Endothelial cell of umbilical vein (primary cell): ENCODE data around the gene NHS. TPM values are rescaled to one million over a fixed set of nuclear protein-coding genes. Genes with fewer than 3 reads are reported as not detected.

ENCODE experiments used
- BruUV-seq: library from RNA; stranded (reverse); fragments of 400-500 nt; replicated peaks from 2 replicates; lab custom pipeline; 2021; lab: Mats Ljungman, UMichigan
- CTCF ChIA-PET: fragments of 300-600, 350-600 bp; sonication (Branson Sonifier 250); formaldehyde crosslinking; loops from one replicate; lab custom pipeline; 2021; ENCODE audit warnings: antibody characterized with exemption, inconsistent platforms; lab: Charles Lee
- POLR2A ChIA-PET: fragments of 300-600, 350-600 bp; sonication (Branson Sonifier 250); formaldehyde crosslinking; loops from one replicate; lab custom pipeline; 2021; ENCODE audit warnings: antibody characterized with exemption, inconsistent platforms; lab: Charles Lee
- DNase-seq: peaks from one replicate; pipeline ENCODE4 v3.0.0-alpha.2; 2011; ENCODE audit warnings: low read depth, low spot score
- FAIRE-seq: peaks from 2 replicates; lab custom pipeline; 2011; peaks lifted over from hg19 to GRCh38; lab: Jason Lieb, UNC
- H2AFZ ChIP-seq: 2 replicates; pipeline ENCODE4 v1.6.0; 2012; ENCODE audit warnings: low read depth, low read length, control low read depth, inconsistent platforms
- H3K27ac ChIP-seq: 2 replicates; pipeline ENCODE4 v1.5.1; 2011; ENCODE audit warnings: low read depth, mild to moderate bottlenecking, control low read depth, low read length, moderate library complexity; ENCODE audit not compliant: insufficient read depth
- H3K27me3 ChIP-seq, 2 experiments: 2 replicates each; pipeline versions ENCODE4 v1.6.0 to v1.6.1; 2011; ENCODE audit warnings: low read length in 2 of 2, mixed read lengths in 1 of 2; ENCODE audit not compliant: control insufficient read depth in 2 of 2, insufficient read depth in 2 of 2
- H3K36me3 ChIP-seq, 2 experiments: 2 replicates in 1 of 2; 3 replicates in 1 of 2; pipeline ENCODE4 v1.5.1; 2011; ENCODE audit warnings: low read length in 2 of 2, mild to moderate bottlenecking in 1 of 2, moderate library complexity in 1 of 2; ENCODE audit not compliant: control insufficient read depth in 2 of 2, insufficient read depth in 2 of 2; ENCODE audit errors: extremely low read depth in 1 of 2
- H3K4me1 ChIP-seq: 3 replicates; pipeline ENCODE4 v1.5.1; 2011; ENCODE audit warnings: mild to moderate bottlenecking, low read length; ENCODE audit not compliant: control insufficient read depth, insufficient read depth; ENCODE audit errors: extremely low read depth
- H3K4me2 ChIP-seq: 2 replicates; pipeline ENCODE4 v1.6.1; 2011; ENCODE audit warnings: low read length, control low read depth, mixed read lengths; ENCODE audit not compliant: insufficient read depth
- H3K4me3 ChIP-seq, 3 experiments: fragments of 200-600 bp in 1 of 3; sonication (generic), shearing (Covaris generic) in 1 of 3; replicated peaks in 1 of 3; 2 replicates each; pipeline ENCODE4 v1.5.1; 2011 to 2016; ENCODE audit warnings: control low read depth in 3 of 3, low read length in 3 of 3, mild to moderate bottlenecking in 2 of 3, inconsistent platforms in 1 of 3, low read depth in 1 of 3, moderate library complexity in 1 of 3; ENCODE audit not compliant: insufficient read depth in 1 of 3
- H3K79me2 ChIP-seq: 2 replicates; pipeline ENCODE4 v1.6.0; 2012; ENCODE audit warnings: low read length, inconsistent platforms; ENCODE audit not compliant: control insufficient read depth, insufficient read depth
- H3K9ac ChIP-seq: replicated peaks from 2 replicates; pipeline ENCODE3; 2011; ENCODE audit warnings: low read length, control low read depth; ENCODE audit not compliant: insufficient read depth; ENCODE audit errors: extremely low read depth
- H3K9me1 ChIP-seq: replicated peaks from 3 replicates; pipeline ENCODE4 v1.6.0; 2011; ENCODE audit warnings: mild to moderate bottlenecking, low read length; ENCODE audit not compliant: control insufficient read depth, insufficient read depth; ENCODE audit errors: extremely low read depth
- H3K9me3 ChIP-seq: replicated peaks from 2 replicates; pipeline ENCODE4 v1.5.1; 2012; ENCODE audit warnings: low read length, inconsistent platforms; ENCODE audit not compliant: control insufficient read depth, insufficient read depth
- H4K20me1 ChIP-seq: replicated peaks from 2 replicates; pipeline ENCODE3; 2011; ENCODE audit warnings: mild to moderate bottlenecking, low read length; ENCODE audit not compliant: control insufficient read depth, insufficient read depth; ENCODE audit errors: extremely low read depth
- EZH2 ChIP-seq: IDR thresholded peaks from 2 replicates; pipeline ENCODE4 v1.6.1; 2012; ENCODE audit warnings: borderline replicate concordance, low read depth, mild to moderate bottlenecking, moderate library complexity, low read length, inconsistent platforms; ENCODE audit not compliant: severe bottlenecking
- FOS ChIP-seq: IDR thresholded peaks from 2 replicates; pipeline ENCODE4 v1.6.1; 2011; ENCODE audit warnings: mild to moderate bottlenecking, low read length, moderate library complexity, borderline replicate concordance; ENCODE audit not compliant: insufficient read depth
- GATA2 ChIP-seq: IDR thresholded peaks from 2 replicates; pipeline ENCODE4 v1.7.0; 2011; ENCODE audit warnings: low read depth, mild to moderate bottlenecking, moderate library complexity, mixed read lengths, low read length; ENCODE audit not compliant: insufficient read length, insufficient read depth
- JUN ChIP-seq: IDR thresholded peaks from 2 replicates; pipeline ENCODE4 v1.6.1; 2011; ENCODE audit warnings: borderline replicate concordance, low read depth; ENCODE audit not compliant: insufficient read length, insufficient read depth
- MYC ChIP-seq: IDR thresholded peaks from one replicate; pipeline ENCODE4 v1.6.1; 2011; ENCODE audit warnings: mild to moderate bottlenecking, low read depth, low read length
- POLR2A ChIP-seq: IDR thresholded peaks from 2 replicates; pipeline ENCODE4 v1.6.1; 2012; ENCODE audit warnings: low read depth, mild to moderate bottlenecking, control low read depth, low read length
- POLR2AphosphoS5 ChIP-seq: IDR thresholded peaks from 2 replicates; pipeline ENCODE4 v1.6.1; 2012; ENCODE audit warnings: low read depth, mild to moderate bottlenecking, control low read depth, low read length, moderate library complexity; ENCODE audit not compliant: insufficient read depth
- dilution Hi-C: fragments of 300-500 bp; cut with MboI; formaldehyde crosslinking; loops from one replicate; pipeline ENCODE4 v1.15.0; 2019; ENCODE audit warnings: low sequenced_read_pairs; ENCODE audit not compliant: extremely low pct_ligation_motif_present
- intact Hi-C: fragments of 100-400 bp; cut with micrococcal nuclease; formaldehyde crosslinking; loops from one replicate; pipeline ENCODE4 v1.10.0; 2022
- polyA plus RNA-seq, 4 experiments: library from polyadenylated mRNA; depleted of rRNA in 3 of 4; stranded (reverse) in 3 of 4; unstranded in 1 of 4; fragments of >200 nt; gene quantifications; 2 replicates each; pipeline versions ENCODE4 v1.2.1 to v1.2.3, GENCODE V29; 2011 to 2012; ENCODE audit warnings: missing spikeins in 1 of 4
- total RNA-seq: library from RNA; stranded (reverse); gene quantifications from 2 replicates; pipeline ENCODE4 v1.2.3, GENCODE V29; 2021
- TF ChIP-seq, protein P1 (sequence below), 2 donors: IDR thresholded peaks; 1 replicate in 1 of 2; 2 replicates in 1 of 2; pipeline ENCODE4 v1.5.1; 2011; ENCODE audit warnings: low read length in 2 of 2, mild to moderate bottlenecking in 2 of 2, moderate library complexity in 2 of 2, control low read depth in 1 of 2, inconsistent platforms in 1 of 2, low read depth in 1 of 2; ENCODE audit not compliant: insufficient read depth in 1 of 2; ENCODE audit errors: extremely low read depth in 1 of 2
- TF ChIP-seq, protein P2 (sequence below): IDR thresholded peaks from 2 replicates; pipeline ENCODE4 v1.6.1; 2011; ENCODE audit not compliant: insufficient read depth, insufficient read length

Gene NHS
- total and polyA plus RNA-seq, 2 donors (not counting 3 experiments of a cell fraction or from before 2014, with no cell fraction given) = 0.07 to 0.46 TPM

DNA sequence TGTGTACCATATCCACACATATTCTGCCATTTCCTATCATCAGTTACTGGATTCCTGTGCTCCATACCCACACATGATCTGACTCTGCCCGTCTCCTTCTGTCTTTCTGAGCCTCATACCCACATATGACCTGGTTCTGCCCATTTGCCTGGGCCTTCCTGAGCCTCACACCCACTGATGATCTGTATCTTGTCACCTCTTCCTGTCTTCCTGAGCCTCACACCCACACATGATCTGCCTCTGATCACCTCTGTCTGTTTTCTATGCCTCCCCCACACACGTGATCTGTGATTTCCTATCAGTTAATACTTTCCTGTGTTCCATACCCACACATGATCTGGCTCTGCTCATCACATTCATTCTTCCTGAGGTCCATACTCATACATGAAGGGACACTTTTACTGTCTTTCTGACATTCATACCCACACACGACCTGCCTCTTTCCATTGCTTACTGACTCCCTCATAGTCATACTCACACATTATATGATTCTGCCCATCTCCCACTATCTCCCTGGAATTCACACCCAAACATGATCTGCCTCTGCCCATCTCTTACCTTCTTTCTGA lies 394.8 kb downstream of the NHS start:
- H3K27me3 ChIP-seq = no peaks in the 10 kb centered on the region
- no peak for TF ChIP-seq GATA2
- TF ChIP-seq POLR2AphosphoS5 = no peak
- TF ChIP-seq EZH2 = no peak
- no peak for TF ChIP-seq POLR2A
- TF ChIP-seq, protein P1, sequence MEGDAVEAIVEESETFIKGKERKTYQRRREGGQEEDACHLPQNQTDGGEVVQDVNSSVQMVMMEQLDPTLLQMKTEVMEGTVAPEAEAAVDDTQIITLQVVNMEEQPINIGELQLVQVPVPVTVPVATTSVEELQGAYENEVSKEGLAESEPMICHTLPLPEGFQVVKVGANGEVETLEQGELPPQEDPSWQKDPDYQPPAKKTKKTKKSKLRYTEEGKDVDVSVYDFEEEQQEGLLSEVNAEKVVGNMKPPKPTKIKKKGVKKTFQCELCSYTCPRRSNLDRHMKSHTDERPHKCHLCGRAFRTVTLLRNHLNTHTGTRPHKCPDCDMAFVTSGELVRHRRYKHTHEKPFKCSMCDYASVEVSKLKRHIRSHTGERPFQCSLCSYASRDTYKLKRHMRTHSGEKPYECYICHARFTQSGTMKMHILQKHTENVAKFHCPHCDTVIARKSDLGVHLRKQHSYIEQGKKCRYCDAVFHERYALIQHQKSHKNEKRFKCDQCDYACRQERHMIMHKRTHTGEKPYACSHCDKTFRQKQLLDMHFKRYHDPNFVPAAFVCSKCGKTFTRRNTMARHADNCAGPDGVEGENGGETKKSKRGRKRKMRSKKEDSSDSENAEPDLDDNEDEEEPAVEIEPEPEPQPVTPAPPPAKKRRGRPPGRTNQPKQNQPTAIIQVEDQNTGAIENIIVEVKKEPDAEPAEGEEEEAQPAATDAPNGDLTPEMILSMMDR (IDR thresholded peaks at IDR 0.05; ENCODE audit: extremely low read depth in 1 of 2, insufficient read depth in 1 of 2, low read depth in 1 of 2, low read length in 2 of 2) = no peak
- TF ChIP-seq JUN = no peak
- TF ChIP-seq MYC = no peak
- TF ChIP-seq, protein P2, sequence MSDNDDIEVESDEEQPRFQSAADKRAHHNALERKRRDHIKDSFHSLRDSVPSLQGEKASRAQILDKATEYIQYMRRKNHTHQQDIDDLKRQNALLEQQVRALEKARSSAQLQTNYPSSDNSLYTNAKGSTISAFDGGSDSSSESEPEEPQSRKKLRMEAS = no peak
- TF ChIP-seq FOS = no peak
- no peak overlapping the region for H3K4me3 ChIP-seq
- H2AFZ ChIP-seq = no peak overlapping the region
- intact Hi-C loops = no loop called here
- FAIRE-seq (no peak), DNase-seq (no peak)
- dilution Hi-C loops = no loop called here
- H3K9me3 ChIP-seq = no peaks in the 10 kb centered on the region
- no TSS peak for BruUV-seq
- no peak overlapping the region for H3K4me2 ChIP-seq
- H3K79me2 ChIP-seq = no peaks in the 10 kb centered on the region
- no peak overlapping the region for H3K27ac ChIP-seq
- ChIA-PET POLR2A (no interaction called here), CTCF (no interaction called here)
- H3K4me1 ChIP-seq = no peaks in the 10 kb centered on the region
- no peak overlapping the region for H3K9ac ChIP-seq
- H3K36me3 ChIP-seq = no peaks in the 10 kb centered on the region
- no peaks in the 10 kb centered on the region for H3K9me1 ChIP-seq
- H4K20me1 ChIP-seq = no peaks in the 10 kb centered on the region
